Tibial nerve (tissue), 4 donors: Measurements from ENCODE around the gene FOXL2.

Experiments
- EP300 ChIP-seq, 2 donors: sonication (generic); formaldehyde crosslinking; IDR thresholded peaks; one replicate each; pipeline ENCODE4 v1.6.1; 2017; ENCODE audit warnings: antibody characterized with exemption in 2 of 2, mild to moderate bottlenecking in 1 of 2
- POLR2A ChIP-seq, 2 donors: fragments of 450-650 bp; IDR thresholded peaks; one replicate each; pipeline ENCODE4 v1.6.1; 2017; ENCODE audit warnings: antibody characterized with exemption in 2 of 2, mild to moderate bottlenecking in 2 of 2, moderate library complexity in 2 of 2
- TF ChIP-seq, protein P1 (sequence below), 5 experiments: fragments of 200-600 bp in 3 of 5; fragments of 450-650 bp in 2 of 5; sonication (generic) in 3 of 5; IDR thresholded peaks; one replicate each; pipeline ENCODE4 v1.5.1; 2016 to 2019; ENCODE audit warnings: antibody characterized with exemption in 5 of 5, mild to moderate bottlenecking in 3 of 5, moderate library complexity in 2 of 5

DNA sequence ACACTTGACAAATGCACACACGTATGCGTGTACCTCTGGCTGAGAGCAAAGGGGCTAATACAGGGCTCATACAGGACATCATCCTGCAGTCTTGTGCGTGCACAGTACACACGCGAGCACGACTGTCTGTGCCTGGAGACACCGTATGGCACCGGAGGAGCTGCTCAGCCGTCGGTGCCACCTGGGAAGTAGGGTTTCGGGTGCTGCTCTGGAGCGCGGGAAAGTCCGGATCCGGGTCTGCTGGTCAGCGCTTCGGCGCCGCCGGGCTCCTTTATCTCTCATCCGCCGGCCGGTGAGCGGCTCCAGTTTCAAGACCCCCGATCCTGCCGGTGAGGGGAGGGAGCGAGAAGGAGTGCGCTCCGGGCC is 9.3 kb downstream of the FOXL2 start:
- TF ChIP-seq, protein P1, sequence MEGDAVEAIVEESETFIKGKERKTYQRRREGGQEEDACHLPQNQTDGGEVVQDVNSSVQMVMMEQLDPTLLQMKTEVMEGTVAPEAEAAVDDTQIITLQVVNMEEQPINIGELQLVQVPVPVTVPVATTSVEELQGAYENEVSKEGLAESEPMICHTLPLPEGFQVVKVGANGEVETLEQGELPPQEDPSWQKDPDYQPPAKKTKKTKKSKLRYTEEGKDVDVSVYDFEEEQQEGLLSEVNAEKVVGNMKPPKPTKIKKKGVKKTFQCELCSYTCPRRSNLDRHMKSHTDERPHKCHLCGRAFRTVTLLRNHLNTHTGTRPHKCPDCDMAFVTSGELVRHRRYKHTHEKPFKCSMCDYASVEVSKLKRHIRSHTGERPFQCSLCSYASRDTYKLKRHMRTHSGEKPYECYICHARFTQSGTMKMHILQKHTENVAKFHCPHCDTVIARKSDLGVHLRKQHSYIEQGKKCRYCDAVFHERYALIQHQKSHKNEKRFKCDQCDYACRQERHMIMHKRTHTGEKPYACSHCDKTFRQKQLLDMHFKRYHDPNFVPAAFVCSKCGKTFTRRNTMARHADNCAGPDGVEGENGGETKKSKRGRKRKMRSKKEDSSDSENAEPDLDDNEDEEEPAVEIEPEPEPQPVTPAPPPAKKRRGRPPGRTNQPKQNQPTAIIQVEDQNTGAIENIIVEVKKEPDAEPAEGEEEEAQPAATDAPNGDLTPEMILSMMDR (IDR thresholded peaks at IDR 0.05), result no peak
- TF ChIP-seq POLR2A (IDR thresholded peaks at IDR 0.05) (no peak), EP300 (IDR thresholded peaks at IDR 0.05) (no peak)
